Measurements from ENCODE around the gene MSI2.

MSI2 gene

GRCh38 chr17:57557834-57558681 is 301.7 kb downstream of the MSI2 start:
- H3K4ac ChIP-seq (ENCODE audit: low read depth, low read length), result no peak overlapping the region
- no peaks in the 10 kb centered on the region for H3K36me3 ChIP-seq (ENCODE audit: control insufficient read depth, insufficient read depth, low read length)
- no peak overlapping the region for H2BK15ac ChIP-seq (replicated peaks; ENCODE audit: low read depth)
- no peak overlapping the region for H3K9ac ChIP-seq (ENCODE audit: low read length)
- no peak overlapping the region for H3K4me2 ChIP-seq (ENCODE audit: low read length)
- DNase-seq, result peak; percentile 68
- no peaks in the 10 kb centered on the region for H3K79me1 ChIP-seq (ENCODE audit: low read length)
- H3K4me3 ChIP-seq (ENCODE audit: low read length), result no peak overlapping the region
- H3K27me3 ChIP-seq (ENCODE audit: insufficient read depth, low read length, poor library complexity), result no peaks in the 10 kb centered on the region
- no peak overlapping the region for H3K18ac ChIP-seq (ENCODE audit: low read length)
- no peak overlapping the region for H2BK5ac ChIP-seq (ENCODE audit: low read length)
- H3K23ac ChIP-seq (ENCODE audit: low read length), result no peak overlapping the region
- no peak overlapping the region for H2BK120ac ChIP-seq (ENCODE audit: low read depth, low read length)
- H3K56ac ChIP-seq (ENCODE audit: low read length), result no peak overlapping the region
- no peak overlapping the region for H4K5ac ChIP-seq (ENCODE audit: low read length)
- no peak overlapping the region for H3K27ac ChIP-seq (ENCODE audit: low read depth, low read length)
- peaks cover 10% of the 10 kb centered on the region for H3K4me1 ChIP-seq (ENCODE audit: control insufficient read depth, low read depth, low read length)
- no peak overlapping the region for H4K8ac ChIP-seq (ENCODE audit: low read depth, low read length)
- no peak overlapping the region for H2AK5ac ChIP-seq (ENCODE audit: low read length)
- no peaks in the 10 kb centered on the region for H3K79me2 ChIP-seq (ENCODE audit: control insufficient read depth, insufficient read depth, low read length)
- no CpG with 5 or more reads among the region's 22 CpGs for WGBS (ENCODE audit: extremely low coverage, insufficient coverage, low lambda C conversion rate)

GRCh38 chr17:57559226-57559625 is 302.9 kb downstream of the MSI2 start:
- Histone ChIP-seq H3K36me3 (ENCODE audit: control insufficient read depth, insufficient read depth, low read length) (no peaks in the 10 kb centered on the region), H3K79me2 (ENCODE audit: control insufficient read depth, insufficient read depth, low read length) (no peaks in the 10 kb centered on the region), H2BK15ac (replicated peaks; ENCODE audit: low read depth) (no peak overlapping the region), H4K8ac (ENCODE audit: low read depth, low read length) (no peak overlapping the region), H3K4me1 (ENCODE audit: control insufficient read depth, low read depth, low read length) (peaks cover 9% of the 10 kb centered on the region), H3K18ac (ENCODE audit: low read length) (no peak overlapping the region), H3K4ac (ENCODE audit: low read depth, low read length) (no peak overlapping the region), H3K79me1 (ENCODE audit: low read length) (no peaks in the 10 kb centered on the region), H3K4me3 (ENCODE audit: low read length) (no peak overlapping the region), H4K5ac (ENCODE audit: low read length) (no peak overlapping the region), H3K27me3 (ENCODE audit: insufficient read depth, low read length, poor library complexity) (no peaks in the 10 kb centered on the region), H2AK5ac (ENCODE audit: low read length) (no peak overlapping the region), H3K23ac (ENCODE audit: low read length) (no peak overlapping the region), H2BK120ac (ENCODE audit: low read depth, low read length) (no peak overlapping the region), H2BK5ac (ENCODE audit: low read length) (no peak overlapping the region), H3K27ac (ENCODE audit: low read depth, low read length) (no peak overlapping the region), H3K4me2 (ENCODE audit: low read length) (no peak overlapping the region), H3K56ac (ENCODE audit: low read length) (no peak overlapping the region), H3K9ac (ENCODE audit: low read length) (no peak overlapping the region)
- WGBS (ENCODE audit: extremely low coverage, insufficient coverage, low lambda C conversion rate), result no CpG with 5 or more reads among the region's 7 CpGs
- DNase-seq, result no peak

- no peak overlapping the region for H2BK120ac ChIP-seq (ENCODE audit: low read depth, low read length)
- H2AK5ac ChIP-seq (ENCODE audit: low read length), result no peak overlapping the region
Measured at GRCh38 chr17:57559634-57560318, 303.5 kb downstream of the MSI2 start.

DNA sequence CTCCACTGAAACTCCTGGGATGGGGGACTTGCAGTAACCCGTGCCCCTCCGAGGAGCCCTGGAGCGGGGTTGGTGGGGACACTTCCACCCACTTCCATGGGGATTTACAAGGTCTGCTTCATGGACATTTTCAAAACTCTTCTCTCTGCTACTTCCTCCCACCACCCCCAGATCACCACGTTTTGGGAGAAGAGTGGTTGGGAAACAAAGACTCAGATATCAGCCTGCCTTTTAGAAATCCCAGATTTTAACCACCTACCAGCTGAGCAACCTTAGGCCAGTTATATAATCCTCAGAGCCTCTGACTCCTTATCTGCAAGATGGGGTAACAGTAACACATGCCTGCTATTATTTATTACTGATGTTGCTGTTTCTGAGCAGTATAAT is 304.0 kb downstream of the MSI2 start:
- Histone ChIP-seq H3K18ac (ENCODE audit: low read length) (no peak overlapping the region), H3K27me3 (ENCODE audit: insufficient read depth, low read length, poor library complexity) (no peaks in the 10 kb centered on the region), H2BK5ac (ENCODE audit: low read length) (no peak overlapping the region), H3K4me1 (ENCODE audit: control insufficient read depth, low read depth, low read length) (peaks cover 5% of the 10 kb centered on the region), H3K9ac (ENCODE audit: low read length) (no peak overlapping the region), H3K23ac (ENCODE audit: low read length) (no peak overlapping the region), H4K5ac (ENCODE audit: low read length) (no peak overlapping the region), H3K36me3 (ENCODE audit: control insufficient read depth, insufficient read depth, low read length) (no peaks in the 10 kb centered on the region), H3K56ac (ENCODE audit: low read length) (no peak overlapping the region), H3K4ac (ENCODE audit: low read depth, low read length) (no peak overlapping the region), H3K27ac (ENCODE audit: low read depth, low read length) (no peak overlapping the region), H2BK120ac (ENCODE audit: low read depth, low read length) (no peak overlapping the region), H3K79me1 (ENCODE audit: low read length) (no peaks in the 10 kb centered on the region), H2BK15ac (replicated peaks; ENCODE audit: low read depth) (no peak overlapping the region), H3K4me2 (ENCODE audit: low read length) (no peak overlapping the region), H3K79me2 (ENCODE audit: control insufficient read depth, insufficient read depth, low read length) (no peaks in the 10 kb centered on the region), H3K4me3 (ENCODE audit: low read length) (no peak overlapping the region), H4K8ac (ENCODE audit: low read depth, low read length) (no peak overlapping the region), H2AK5ac (ENCODE audit: low read length) (no peak overlapping the region)
- no CpG with 5 or more reads among the region's 4 CpGs for WGBS (ENCODE audit: extremely low coverage, insufficient coverage, low lambda C conversion rate)
- DNase-seq, result no peak

More at GRCh38 chr17:57559634-57560318, 303.5 kb downstream of the MSI2 start:
- no peak overlapping the region for H2BK5ac ChIP-seq (ENCODE audit: low read length)
- no CpG with 5 or more reads among the region's 14 CpGs for WGBS (ENCODE audit: extremely low coverage, insufficient coverage, low lambda C conversion rate)
- H3K4me2 ChIP-seq (ENCODE audit: low read length), result no peak overlapping the region
- H3K36me3 ChIP-seq (ENCODE audit: control insufficient read depth, insufficient read depth, low read length), result no peaks in the 10 kb centered on the region
- H3K56ac ChIP-seq (ENCODE audit: low read length), result no peak overlapping the region
- H2BK15ac ChIP-seq (replicated peaks; ENCODE audit: low read depth), result no peak overlapping the region
- no peak overlapping the region for H4K8ac ChIP-seq (ENCODE audit: low read depth, low read length)
- no peak overlapping the region for H3K18ac ChIP-seq (ENCODE audit: low read length)
- DNase-seq, result no peak
- no peaks in the 10 kb centered on the region for H3K79me1 ChIP-seq (ENCODE audit: low read length)
- H3K27ac ChIP-seq (ENCODE audit: low read depth, low read length), result no peak overlapping the region
- no peak overlapping the region for H4K5ac ChIP-seq (ENCODE audit: low read length)
- no peak overlapping the region for H3K4me3 ChIP-seq (ENCODE audit: low read length)
- peaks cover 5% of the 10 kb centered on the region for H3K4me1 ChIP-seq (ENCODE audit: control insufficient read depth, low read depth, low read length)
- no peaks in the 10 kb centered on the region for H3K27me3 ChIP-seq (ENCODE audit: insufficient read depth, low read length, poor library complexity)
- no peak overlapping the region for H3K23ac ChIP-seq (ENCODE audit: low read length)
- no peak overlapping the region for H3K4ac ChIP-seq (ENCODE audit: low read depth, low read length)
- H3K79me2 ChIP-seq (ENCODE audit: control insufficient read depth, insufficient read depth, low read length), result no peaks in the 10 kb centered on the region
- H3K9ac ChIP-seq (ENCODE audit: low read length), result no peak overlapping the region

- H3K4me3 ChIP-seq (ENCODE audit: low read length), result no peak overlapping the region
- H3K23ac ChIP-seq (ENCODE audit: low read length), result no peak overlapping the region
- H2BK15ac ChIP-seq (replicated peaks; ENCODE audit: low read depth), result no peak overlapping the region
- no peak overlapping the region for H3K4ac ChIP-seq (ENCODE audit: low read depth, low read length)
- H3K4me1 ChIP-seq (ENCODE audit: control insufficient read depth, low read depth, low read length), result peaks cover 5% of the 10 kb centered on the region
- no peak overlapping the region for H2BK120ac ChIP-seq (ENCODE audit: low read depth, low read length)
- H3K27me3 ChIP-seq (ENCODE audit: insufficient read depth, low read length, poor library complexity), result no peaks in the 10 kb centered on the region
- WGBS (ENCODE audit: extremely low coverage, insufficient coverage, low lambda C conversion rate), result no CpG with 5 or more reads among the region's 12 CpGs
- H3K4me2 ChIP-seq (ENCODE audit: low read length), result no peak overlapping the region
- no peak overlapping the region for H2BK5ac ChIP-seq (ENCODE audit: low read length)
- H3K56ac ChIP-seq (ENCODE audit: low read length), result no peak overlapping the region
- H4K5ac ChIP-seq (ENCODE audit: low read length), result no peak overlapping the region
- no peak overlapping the region for H3K9ac ChIP-seq (ENCODE audit: low read length)
- no peak overlapping the region for H4K8ac ChIP-seq (ENCODE audit: low read depth, low read length)
- no peak overlapping the region for H3K18ac ChIP-seq (ENCODE audit: low read length)
- no peaks in the 10 kb centered on the region for H3K36me3 ChIP-seq (ENCODE audit: control insufficient read depth, insufficient read depth, low read length)
- DNase-seq, result no peak
- H3K79me2 ChIP-seq (ENCODE audit: control insufficient read depth, insufficient read depth, low read length), result no peaks in the 10 kb centered on the region
- no peaks in the 10 kb centered on the region for H3K79me1 ChIP-seq (ENCODE audit: low read length)
- H3K27ac ChIP-seq (ENCODE audit: low read depth, low read length), result no peak overlapping the region
- no peak overlapping the region for H2AK5ac ChIP-seq (ENCODE audit: low read length)
Measured at GRCh38 chr17:57561072-57561861, 304.9 kb downstream of the MSI2 start.
